IPS DF 4.7 (cell line): ENCODE results near the gene SPDYE2B.
"Not testable (repeated sequence)": the region's sequence is repeated elsewhere in the genome, so short reads cannot be mapped to it uniquely, and the experiment has no call there.

Experiments
- DNase-seq: peaks from one replicate; pipeline ENCODE4 v3.0.0-alpha.2; 2013; ENCODE audit warnings: low spot score; ENCODE audit errors: extremely low read depth

SPDYE2B gene

GRCh38 chr7:102698962-102699750 lies 49.0 kb downstream of the SPDYE2B start:
- DNase-seq = not testable (repeated sequence)
